Measurements from ENCODE around the gene PSD. TPM values are rescaled to one million over a fixed set of nuclear protein-coding genes. Genes with fewer than 3 reads are reported as not detected.

The PSD gene
- total RNA-seq, 1 experiment from 2014 or later: 0.46 TPM

DNA sequence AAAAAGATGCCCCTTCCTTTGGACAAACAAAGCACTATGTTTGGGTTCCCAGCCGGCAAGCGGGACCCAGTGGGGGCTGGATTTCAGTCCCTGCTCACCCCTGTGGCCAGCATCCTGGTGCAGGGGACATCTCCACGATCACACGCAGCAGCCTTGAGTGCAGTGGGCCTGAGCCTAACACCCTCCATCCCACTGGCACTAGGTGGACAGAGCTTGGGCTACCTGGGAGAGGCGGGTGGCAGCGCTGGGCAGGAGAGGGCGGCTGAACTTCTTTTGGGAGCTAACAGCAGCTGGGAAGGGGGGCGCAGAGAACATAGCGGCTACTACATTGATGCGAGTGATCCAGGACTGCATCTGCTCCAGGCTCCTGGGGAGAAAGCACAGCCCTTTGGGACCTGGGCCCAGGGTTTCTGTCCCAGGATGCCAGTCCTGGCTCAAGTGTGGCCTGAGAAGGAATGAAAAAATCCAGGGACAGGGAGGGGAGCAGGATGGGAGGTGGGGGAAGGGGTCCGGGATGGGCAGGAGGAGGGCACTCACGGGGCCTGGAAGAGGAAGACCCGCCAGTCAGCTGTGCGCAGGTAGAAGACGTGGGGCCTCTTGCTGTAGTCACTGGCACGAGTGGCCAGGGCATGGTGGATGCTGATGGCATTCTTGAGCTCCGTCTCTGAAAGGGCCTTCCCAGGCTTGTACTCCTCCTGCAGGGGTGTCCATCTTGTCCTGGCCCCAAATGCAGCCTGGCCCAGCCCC, 14.1 kb downstream of the PSD start:
- DNase-seq (ENCODE audit: low read depth): no peak

DNA sequence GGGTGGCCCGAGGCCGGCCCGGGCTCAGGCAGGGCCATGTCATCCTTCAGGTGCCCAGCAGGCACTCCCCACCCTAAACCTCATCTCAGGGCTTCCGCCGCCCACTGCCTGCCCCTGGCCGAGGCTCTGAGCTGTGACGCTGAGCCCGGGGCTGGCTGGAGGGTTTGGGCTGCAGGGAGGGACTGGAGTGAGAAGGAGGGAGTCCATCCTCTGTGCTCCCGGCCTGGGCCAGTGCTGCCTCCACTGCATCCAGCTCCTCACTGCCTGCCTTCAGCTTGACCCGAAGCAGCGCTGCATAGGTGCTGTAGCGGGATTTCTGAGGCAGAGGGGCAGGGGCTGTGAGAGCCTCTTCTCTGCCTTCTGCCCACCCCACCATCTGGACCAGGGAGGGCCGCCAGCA, 15.5 kb downstream of the PSD start:
- no peak for DNase-seq (ENCODE audit: low read depth)

DNA sequence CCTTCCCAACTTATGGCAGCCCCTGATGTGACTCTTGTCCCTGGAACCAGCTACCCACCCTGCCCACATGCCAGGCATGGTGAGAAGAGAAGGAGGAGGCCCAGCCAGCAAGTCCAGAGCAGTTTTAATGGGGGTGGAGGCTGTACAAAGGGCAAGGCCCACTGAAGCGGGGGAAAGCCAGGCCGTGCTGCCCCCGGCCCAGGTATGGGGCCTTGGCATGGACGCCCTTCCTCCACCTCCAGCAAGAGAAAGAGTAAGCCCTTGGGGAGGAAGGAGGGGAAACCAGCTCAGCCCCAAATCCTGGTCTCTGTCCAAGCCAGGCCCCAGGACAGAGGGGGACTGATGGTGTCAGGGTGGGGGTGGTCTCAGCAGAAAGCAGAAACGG, 16.1 kb downstream of the PSD start:
- DNase-seq (ENCODE audit: low read depth): no peak

DNA sequence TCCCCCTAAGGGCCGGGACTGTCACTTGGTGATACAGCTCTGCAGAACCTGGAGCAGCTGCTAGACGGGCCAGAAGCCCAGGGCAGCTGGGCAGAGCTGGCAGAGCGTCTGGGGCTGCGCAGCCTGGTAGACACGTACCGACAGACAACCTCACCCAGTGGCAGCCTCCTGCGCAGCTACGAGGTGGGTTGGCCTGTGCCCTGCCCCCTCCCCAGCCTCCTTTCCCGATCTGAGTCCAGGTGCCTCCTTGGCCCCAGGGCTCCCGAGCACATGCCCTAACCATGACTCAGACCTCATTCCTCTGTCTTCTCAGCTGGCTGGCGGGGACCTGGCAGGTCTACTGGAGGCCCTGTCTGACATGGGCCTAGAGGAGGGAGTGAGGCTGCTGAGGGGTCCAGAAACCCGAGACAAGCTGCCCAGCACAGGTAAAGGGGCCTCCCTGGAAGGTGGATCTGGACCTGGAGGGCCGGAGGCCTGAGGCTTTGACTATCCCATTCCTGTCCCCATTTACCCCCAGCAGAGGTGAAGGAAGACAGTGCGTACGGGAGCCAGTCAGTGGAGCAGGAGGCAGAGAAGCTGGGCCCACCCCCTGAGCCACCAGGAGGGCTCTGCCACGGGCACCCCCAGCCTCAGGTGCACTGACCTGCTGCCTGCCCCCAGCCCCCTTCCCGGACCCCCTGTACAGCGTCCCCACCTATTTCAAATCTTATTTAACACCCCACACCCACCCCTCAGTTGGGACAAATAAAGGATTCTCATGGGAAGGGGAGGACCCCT, 16.7 kb downstream of the PSD start:
- peak; percentile 11 for DNase-seq (ENCODE audit: low read depth)

DNA sequence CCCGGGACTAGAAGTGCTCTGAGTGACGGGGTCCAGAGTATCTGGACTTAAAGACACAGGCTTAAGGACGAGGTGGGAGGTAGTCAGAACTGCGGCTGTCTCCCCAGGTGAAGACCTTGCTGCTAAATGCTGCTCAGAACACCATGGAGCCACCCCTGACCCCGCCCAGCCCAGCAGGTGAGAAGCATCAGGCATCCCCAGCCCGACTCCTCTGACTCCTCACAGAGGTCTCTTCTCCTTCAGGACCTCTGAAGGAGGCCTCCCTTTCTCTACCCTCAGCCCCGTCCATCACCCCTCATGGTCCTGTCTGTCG, 17.3 kb downstream of the PSD start:
- no peak for DNase-seq (ENCODE audit: low read depth)

DNA sequence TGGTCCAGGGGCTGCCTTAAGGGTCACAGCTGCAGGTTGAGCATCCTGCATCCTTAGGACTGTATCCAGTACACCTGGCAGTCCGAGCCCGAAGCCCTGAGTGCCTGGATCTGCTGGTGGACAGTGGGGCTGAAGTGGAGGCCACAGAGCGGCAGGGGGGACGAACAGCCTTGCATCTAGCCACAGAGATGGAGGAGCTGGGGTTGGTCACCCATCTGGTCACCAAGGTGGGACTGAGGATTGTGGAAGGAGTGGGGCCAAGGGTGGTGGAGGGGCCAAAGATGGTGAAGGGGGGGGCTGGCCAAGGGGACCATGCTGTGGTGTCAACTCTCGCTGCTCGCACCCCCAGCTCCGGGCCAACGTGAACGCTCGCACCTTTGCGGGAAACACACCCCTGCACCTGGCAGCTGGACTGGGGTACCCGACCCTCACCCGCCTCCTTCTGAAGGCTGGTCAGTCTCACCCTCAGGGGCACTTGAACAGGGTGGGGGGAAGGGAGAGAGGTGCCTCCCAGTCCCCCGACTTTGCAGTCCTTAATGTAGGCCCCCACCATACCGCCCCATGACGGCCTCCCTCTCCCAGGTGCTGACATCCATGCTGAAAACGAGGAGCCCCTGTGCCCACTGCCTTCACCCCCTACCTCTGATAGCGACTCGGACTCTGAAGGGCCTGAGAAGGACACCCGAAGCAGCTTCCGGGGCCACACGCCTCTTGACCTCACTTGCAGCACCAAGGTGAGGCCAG, 17.8 kb downstream of the PSD start:
- DNase-seq (ENCODE audit: low read depth): no peak

DNA sequence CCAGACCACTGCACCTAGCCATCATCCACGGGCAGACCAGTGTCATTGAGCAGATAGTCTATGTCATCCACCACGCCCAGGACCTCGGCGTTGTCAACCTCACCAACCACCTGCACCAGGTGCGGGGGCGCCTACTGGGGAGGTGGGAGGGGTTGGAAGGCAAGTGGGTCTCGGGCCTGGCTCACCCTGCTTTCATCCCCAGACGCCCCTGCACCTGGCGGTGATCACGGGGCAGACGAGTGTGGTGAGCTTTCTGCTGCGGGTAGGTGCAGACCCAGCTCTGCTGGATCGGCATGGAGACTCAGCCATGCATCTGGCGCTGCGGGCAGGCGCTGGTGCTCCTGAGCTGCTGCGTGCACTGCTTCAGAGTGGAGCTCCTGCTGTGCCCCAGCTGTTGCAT, 18.5 kb downstream of the PSD start:
- DNase-seq (ENCODE audit: low read depth): no peak

DNA sequence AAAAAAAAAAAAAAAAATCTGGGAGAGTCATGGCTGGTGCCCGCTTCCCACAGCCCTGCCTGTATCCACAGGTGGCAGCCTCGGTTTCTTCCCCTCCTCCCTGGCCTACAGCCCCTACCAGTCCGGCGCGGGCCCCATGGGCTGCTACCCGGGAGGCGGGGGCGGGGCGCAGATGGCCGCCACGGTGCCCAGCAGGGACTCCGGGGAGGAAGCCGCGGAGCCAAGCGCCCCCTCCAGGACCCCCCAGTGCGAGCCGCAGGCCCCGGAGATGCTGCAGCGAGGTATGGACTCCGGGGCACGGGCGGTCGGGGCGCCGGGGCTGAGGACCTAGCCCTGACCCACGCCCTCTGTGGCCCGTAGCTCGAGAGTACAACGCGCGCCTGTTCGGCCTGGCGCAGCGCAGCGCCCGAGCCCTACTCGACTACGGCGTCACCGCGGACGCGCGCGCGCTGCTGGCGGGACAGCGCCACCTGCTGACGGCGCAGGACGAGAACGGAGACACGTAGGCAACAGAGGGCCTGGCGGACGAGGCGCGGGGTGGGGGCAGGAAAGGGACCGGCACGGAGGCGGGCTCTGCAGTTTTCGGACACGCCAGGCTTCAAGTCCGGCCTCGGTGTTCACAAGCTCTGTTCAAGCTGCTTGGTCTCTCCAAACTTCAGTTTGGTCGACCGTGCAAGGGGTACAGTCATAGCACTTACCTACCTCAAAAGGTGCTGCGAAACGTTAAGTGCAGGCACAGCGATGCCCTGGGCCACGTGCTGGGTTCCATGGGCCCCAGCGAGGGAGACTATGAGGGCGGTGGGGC, 19.2 kb downstream of the PSD start:
- peak; percentile 77 for DNase-seq (ENCODE audit: low read depth)

DNA sequence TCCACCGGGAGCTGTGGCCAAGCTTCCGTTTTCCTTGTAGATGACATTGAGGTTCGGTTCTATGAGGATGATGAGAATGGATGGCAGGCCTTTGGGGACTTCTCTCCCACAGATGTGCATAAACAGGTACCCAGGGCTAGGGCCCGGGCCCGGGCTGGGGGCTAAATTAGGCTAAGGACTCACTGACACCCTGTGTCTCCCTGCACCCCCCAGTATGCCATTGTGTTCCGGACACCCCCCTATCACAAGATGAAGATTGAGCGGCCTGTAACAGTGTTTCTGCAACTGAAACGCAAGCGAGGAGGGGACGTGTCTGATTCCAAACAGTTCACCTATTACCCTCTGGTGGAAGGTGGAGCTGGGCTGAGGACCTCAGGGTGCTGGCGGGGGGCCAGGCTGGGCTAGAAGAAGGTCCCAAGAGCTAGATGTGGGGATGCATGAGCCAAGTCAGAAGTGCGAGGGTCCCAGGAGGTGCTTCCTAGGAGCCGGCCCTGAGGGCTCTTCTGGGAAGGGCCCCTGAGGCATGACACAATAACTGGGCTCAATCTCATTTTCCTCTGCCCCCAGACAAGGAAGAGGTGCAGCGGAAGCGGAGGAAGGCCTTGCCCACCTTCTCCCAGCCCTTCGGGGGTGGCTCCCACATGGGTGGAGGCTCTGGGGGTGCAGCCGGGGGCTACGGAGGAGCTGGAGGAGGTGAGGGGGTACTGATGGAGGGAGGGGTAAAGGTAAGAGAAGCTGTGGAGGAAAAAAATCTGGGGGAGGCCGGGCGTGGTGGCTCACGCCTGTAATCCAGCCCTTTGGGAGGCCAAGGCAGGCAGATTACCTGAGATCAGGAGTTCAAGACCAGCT, 20.2 kb downstream of the PSD start:
- DNase-seq (ENCODE audit: low read depth): no peak

DNA sequence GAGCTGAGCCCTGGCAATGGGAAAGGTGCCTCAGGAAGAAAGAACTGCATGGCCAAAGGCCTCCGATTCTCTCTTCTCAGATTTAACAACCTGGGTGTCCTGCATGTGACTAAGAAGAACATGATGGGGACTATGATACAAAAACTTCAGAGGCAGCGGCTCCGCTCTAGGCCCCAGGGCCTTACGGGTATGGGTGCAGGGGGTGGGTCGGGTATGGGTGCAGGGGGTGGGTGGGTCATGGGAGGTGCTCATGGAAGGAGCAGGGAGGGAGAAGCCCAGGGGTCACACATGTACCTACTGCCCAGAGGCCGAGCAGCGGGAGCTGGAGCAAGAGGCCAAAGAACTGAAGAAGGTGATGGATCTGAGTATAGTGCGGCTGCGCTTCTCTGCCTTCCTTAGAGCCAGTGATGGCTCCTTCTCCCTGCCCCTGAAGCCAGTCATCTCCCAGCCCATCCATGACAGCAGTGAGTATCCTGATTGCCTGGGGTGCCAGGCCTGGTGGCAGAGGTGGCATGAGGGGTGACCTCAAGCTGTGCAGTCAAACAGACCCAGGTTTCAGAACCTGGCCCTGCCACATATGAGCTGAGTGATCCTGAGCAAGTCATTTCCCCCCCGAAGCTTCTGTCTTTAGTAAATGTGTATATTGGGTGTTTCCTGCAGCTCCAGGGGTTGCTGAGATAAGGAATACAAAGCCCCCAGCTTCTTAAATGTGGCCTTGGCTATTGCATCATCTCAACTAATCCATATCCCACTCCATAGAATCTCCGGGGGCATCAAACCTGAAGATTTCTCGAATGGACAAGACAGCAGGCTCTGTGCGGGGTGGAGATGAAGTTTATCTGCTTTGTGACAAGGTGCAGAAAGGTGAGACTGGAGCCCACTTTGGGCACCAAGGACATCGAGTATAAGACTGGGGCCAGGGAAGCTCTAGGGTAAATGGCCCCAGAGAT, 21.1 kb downstream of the PSD start:
- no peak for DNase-seq (ENCODE audit: low read depth)

DNA sequence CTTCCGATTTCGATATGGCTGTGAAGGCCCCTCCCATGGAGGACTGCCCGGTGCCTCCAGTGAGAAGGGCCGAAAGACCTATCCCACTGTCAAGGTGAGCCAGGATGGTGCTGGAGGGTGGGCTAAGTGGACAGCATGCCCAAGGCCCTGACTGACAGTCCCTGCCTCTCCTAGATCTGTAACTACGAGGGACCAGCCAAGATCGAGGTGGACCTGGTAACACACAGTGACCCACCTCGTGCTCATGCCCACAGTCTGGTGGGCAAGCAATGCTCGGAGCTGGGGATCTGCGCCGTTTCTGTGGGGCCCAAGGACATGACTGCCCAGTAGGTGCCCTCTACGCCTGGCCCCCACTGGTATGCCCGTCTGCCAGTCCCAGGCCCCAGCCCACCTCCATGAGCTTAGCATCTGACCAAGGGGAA, 21.8 kb downstream of the PSD start:
- no peak for DNase-seq (ENCODE audit: low read depth)

DNA sequence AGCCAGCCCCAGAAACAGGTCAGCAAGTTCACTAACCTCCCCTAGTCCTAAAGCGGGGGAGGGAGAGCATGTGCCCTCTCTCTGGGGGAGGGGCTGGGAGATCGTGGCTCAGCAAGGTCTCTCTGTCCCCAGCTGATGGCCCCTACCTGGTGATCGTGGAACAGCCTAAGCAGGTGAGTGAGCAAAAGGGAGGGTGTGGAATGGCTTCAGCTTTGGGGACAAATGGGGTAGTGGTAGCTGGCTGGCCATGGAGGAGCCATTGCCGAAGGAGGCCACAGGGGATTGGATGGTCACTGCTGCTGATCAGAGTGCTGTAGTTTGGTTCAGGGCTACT, 22.3 kb downstream of the PSD start:
- no peak for DNase-seq (ENCODE audit: low read depth)

DNA sequence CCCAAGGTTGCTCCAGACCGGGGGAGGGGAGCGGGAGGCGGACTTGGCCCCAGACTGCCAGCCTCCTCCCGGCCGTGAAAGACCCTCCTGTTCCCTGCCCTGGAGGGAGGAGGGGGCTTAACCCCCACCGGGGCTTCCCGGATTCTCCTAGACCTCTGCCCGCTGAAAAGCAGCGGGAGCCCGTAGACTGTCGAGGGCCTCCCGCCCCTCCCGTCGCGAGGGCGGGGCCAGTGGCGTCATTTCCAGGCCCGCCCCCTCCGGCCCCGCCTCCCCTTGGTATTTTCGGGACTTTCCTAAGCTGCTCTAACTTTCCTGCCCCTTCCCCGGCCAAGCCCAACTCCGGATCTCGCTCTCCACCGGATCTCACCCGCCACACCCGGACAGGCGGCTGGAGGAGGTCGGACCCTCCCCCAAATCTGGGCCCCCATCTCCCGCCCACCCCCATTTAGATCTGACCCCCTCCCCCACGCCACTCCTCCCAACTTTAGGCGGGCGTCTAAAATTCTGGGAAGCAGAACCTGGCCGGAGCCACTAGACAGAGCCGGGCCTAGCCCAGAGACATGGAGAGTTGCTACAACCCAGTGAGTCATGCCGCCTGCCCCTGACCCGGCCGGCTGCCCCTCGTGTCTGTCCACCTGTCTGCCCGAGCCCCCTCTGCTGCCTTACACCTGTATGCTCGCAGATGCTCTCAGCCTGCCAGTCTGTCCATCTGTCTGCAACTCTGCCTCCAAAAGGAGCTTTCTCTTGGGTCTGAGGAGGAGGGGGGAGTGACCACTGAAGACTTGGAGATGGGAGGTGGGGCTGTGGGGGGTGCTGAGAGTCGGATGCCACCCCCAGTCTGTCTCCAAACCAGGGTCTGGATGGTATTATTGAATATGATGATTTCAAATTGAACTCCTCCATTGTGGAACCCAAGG, 22.9 kb downstream of the PSD start, which contains the start of gene NFKB2:
NFKB2 (plus strand) TSS at position 306 of the 917 bp plus-strand sequence; CDS start at position 561, 255 bp downstream.
- DNase-seq (ENCODE audit: low read depth): peak; percentile 71

DNA sequence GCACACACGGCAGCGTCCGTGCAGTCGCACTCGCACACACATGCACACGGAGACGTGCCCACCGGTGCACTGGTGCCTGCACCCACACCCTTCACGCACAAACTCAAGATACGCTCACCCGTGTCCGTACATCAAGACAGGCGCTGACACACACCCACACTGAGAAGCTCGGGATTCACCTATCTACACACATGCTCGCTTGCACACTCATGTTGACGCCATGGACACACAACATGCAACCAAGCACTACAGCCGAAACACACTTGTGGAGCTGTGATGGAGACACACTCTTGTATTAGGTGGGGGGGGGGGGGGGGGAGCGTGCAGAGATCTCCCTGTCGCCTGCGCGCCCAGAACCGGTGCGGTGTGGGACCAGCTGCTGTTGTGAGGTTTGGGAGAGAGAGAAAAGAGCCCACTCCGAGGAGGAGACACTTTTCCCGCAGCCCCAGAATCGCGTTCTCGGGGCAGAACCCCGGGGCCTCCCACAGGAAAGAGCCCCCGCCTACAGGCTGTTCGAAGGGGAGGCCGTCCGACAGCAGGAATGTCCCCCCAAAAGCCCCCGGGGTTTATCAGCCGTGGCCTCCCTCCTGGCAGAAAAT, 23.7 kb downstream of the PSD start:
- peak; percentile 25 for DNase-seq (ENCODE audit: low read depth)

DNA sequence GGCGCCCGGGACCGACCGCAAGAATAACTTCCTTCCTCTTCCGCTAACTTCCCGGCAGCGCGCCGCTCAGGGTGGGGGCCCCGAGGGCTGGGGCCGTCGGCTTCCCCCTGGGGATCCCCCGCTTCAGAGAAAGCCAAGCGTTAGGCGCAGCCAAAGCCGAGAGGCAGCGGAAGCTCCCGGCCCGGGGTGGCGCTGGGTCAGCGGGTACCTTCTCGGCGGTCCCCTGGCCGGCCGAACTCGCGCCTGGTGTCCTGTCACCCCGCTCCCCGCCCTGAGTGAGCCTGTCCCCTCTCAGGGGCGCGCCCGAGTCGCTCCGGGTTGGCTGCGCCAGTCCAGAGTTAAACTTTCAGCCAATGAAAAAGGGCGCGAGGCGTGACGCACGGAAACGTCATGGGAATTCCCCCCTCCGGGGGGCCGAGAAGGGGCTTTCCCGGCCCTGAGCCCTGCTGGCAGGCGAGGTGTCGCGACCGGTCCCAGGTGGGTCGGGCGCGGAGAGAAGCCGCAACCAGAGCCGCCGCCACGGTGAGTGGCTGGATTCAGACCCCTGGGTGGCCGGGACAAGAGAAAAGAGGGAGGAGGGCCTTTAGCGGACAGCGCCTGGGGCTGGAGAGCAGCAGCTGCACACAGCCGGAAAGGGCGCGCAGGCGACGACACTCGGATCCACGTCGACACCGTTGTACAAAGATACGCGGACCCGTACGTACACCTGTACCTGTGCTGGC, 24.3 kb downstream of the PSD start:
- DNase-seq (ENCODE audit: low read depth): peak; percentile 90

DNA sequence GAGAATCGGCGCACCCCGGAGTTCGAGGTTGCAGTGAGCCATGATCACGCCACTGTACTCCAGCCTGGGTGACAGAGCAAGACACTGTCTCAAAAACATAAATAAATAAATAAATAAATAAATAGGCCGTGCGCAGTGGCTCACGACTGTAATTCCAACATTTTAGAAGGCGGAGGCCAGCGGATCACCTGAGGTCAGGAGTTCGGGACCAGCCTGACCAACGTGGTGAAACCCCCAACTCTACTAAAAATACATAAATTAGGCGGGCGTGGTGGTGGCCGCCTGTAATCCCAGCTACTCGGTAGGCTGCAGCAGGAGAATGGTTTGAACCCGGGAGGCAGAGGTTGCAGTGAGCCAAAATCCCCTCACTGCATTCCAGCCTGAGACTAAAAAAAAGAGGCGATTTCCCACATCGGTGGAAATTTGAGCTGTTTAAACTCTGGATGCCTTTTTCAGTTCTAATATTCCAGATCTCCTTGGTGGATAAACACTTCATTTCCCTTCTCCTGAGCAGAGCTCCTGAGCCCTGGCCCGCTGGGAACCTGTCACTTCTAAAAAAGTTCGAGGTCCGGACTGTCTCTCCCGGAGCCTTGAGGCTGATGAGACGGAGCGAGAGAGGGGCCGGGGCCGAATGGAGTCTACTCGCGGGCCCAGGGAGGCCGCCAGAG, 25.0 kb downstream of the PSD start:
- DNase-seq (ENCODE audit: low read depth): no peak

DNA sequence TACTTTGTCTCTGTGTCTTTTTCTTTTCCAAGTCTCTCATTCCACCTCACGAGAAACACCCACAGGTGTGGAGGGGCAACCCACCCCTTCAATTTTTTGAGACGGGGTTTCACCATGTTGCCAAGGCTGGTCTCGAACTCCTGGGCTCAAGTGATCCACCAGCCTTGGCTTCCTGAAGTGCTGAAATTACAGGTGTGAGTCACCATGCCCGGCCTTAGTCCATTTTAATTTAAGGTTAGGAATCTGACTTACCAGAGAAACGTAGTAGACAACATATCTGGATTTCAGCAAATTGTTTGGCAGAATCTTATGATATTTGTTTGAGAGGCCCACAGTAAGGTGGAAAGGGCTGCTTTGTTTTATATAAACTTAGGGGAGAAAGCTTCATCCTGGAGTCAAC, 26.3 kb downstream of the PSD start:
- DNase-seq (ENCODE audit: low read depth): no peak

Measured in LHCN-M2 (cell line).